IPS DF 4.7 (cell line): ENCODE measurements around the gene ZNF628.
A peak's percentile ranks its signal among the peaks of the same experiment; 100 is the strongest.
"Not testable (repeated sequence)": the region's sequence is repeated elsewhere in the genome, so short reads cannot be mapped to it uniquely, and the experiment has no call there.

Source experiments
- DNase-seq: peaks from one replicate; pipeline ENCODE4 v3.0.0-alpha.2; 2013; ENCODE audit warnings: low spot score; ENCODE audit errors: extremely low read depth

ZNF628 gene

GRCh38 chr19:55495646-55496349, 19.4 kb downstream of the ZNF628 start:
- DNase-seq: no peak

DNA sequence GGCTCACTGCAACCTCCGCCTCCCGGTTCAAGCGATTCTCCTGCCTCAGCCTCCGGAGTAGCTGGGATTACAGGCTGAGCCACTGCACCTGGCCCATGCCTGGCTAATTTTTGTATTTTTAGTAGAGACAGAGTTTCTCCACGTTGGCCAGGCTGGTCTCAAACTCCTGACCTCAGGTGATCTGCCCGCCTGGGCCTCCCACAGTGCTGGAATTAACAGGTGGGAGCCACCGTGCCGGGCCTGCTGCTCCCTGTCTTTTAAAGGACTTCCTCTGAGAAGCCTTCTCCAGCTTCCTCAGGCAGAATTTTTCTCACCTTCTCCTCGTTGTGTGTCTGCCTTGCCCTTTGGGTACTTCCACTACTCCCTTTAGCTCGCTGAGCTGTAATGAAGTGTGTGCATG, 20.4 kb downstream of the ZNF628 start:
- DNase-seq: not testable (repeated sequence)

DNA sequence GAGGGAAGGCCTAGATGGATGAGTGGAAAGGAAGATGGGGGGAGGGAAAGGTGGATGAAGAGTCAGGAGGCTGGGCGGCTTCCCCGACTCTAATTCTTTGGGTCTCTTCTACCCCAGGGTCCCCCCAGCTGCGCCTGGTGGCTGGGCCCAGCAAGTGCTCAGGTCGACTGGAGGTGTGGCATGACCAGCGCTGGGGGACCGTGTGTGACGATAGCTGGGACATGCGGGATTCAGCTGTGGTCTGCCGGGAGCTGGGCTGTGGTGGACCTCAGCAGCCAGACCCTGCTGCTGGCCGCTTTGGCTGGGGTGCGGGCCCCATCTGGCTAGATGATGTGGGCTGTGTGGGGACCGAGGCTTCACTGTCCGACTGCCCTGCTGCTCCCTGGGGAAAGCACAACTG, 21.3 kb downstream of the ZNF628 start:
- no peak for DNase-seq

GRCh38 chr19:55498246-55498840, 21.9 kb downstream of the ZNF628 start:
- no peak for DNase-seq

- no peak for DNase-seq
These were observed 24.0 kb downstream of the ZNF628 start for GRCh38 chr19:55500368-55500952.

DNA sequence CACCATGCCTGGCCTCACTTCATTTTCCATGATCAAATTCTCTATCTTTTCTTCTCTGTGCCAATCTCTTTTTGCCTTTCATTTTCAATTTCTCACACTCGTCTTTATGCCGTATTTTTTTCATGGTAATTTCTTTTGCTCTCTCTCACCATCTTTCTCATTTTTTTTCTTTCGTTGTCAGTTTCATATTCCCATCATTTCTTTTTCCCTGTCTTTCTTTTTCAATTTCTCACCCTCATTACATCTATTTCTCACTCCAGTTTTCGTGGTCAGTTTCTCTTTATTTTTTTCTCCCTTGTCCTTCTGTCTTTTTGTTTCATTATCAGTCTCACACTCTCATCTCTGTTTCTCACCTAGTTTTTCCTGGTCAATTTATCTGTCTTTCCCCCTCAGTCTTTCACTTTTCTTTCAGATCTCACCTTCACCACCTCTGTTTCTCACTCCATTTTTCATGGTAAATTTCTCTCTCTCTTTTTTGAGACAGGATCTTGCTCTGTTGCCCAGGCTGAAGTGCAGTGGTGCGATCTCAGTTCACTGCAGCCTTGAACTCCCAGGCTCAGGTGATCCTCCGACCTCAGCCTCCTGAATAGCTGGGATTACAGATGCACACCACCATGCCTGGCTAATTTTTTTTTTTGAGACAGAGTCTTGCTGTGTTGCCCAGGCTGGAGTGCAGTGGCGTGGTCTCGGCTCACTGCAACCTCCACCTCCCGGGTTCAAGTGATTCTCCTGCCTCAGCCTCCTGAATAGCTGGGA, 26.0 kb downstream of the ZNF628 start:
- DNase-seq: no peak

DNA sequence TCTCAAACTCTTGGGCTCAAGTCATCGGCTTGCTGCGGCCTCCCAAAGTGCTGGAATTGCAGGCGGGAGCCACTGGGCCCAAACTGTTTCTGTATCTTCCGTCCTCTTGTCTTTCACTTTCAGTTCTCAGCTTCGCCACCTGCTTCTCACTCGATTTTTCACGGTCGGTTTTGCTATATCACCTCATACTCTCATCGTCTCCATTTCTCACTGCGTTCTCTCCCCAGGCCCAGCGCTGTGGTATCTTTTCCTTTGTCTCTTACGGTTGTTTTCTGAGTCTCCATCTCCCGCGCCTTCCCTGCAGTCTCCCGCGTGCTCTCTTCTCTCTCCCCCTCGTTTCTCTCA, 26.7 kb downstream of the ZNF628 start:
- no peak for DNase-seq

GRCh38 chr19:55503502-55504251, 27.3 kb downstream of the ZNF628 start:
- no peak for DNase-seq

DNA sequence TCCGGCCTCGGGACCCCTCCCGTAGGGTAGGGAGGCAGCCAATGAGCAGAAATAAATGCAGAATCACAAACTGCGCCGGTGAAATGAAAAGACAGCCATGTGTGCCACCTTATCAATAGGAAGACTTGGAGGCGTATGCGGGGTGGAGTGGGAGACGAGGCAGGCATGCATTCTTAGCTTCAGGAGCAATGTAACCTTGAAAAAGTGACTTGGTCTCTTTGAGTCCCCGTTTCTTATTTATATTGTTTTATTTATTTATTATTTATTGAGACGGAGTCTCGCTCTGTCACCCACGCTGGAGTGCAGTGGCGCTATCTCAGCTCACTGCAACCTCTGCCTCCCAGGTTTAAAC, 27.8 kb downstream of the ZNF628 start:
- no peak for DNase-seq

DNA sequence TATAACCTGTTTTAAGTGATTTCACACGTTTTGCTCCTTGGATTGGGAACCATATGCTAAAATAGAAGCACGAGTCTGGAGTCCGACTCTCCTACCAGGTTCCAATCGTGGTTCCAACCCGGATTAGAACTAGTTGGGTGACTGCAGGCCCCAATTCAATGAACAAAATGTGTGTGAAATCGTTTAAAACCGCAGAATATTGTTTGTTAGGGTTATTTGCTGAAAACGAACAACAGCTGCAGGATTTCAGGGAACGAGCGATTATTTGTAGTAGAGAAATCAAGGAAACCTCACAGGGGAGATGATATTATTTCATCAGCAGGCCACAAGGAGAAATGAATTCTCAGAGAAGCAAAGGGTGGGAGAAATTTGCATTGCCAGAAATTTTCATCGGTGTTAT, 28.6 kb downstream of the ZNF628 start:
- no peak for DNase-seq

DNA sequence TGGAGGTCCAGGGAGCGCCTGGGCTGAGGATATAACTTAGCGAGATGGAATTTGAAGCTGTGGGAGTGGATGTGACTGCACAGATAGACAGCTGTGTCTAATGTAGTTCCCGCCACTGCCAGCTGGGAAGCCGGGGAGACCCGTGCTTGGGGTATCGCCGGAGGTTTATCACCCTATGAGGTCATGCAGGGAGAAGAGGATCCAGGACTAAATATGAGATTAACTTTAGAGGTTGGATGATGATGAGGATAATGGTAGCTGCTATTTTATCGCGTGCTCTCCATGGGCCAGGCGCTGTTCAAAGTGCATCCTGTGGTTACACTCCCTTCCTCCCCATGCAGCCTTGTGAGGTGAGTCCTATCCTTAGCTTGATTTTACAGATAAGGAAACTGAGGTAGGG, 31.7 kb downstream of the ZNF628 start:
- DNase-seq: no peak

DNA sequence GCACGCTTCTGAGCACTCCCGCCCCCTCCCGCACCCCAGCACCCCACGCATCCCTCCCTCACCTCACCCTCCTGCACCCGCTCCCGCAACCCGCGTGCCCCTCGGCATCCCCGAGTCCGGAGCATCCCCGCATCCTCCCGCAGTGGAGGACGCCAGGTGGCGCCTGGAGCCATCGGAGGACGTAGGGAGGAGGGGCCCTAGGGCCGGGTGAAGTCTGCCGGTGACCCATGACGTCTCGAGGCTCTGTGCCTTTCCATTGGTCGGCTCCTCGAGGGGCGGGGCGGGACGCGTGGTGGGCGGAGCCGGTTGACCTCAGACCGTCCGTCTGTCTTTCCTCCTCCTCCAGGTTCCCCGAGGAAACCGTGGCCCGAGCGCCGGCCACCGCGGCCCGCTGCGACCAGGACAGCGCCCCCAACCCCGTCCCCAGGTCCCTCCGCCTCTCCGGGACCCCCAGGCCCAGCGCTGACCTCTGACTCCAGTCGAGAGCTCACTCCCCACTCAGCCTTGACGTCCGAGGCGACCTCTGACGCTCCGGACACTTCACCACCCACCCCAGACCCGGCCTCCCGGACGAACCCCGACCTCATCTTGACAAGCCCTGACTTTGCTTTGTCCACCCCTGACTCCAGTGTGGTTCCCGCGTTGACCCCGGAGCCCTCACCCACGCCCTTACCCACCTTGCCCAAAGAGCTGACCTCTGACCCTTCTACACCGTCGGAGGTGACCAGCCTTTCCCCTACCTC, 40.6 kb downstream of the ZNF628 start:
- peak; percentile 62 for DNase-seq

- DNase-seq: no peak
These were observed 43.3 kb downstream of the ZNF628 start for GRCh38 chr19:55519451-55520311.

DNA sequence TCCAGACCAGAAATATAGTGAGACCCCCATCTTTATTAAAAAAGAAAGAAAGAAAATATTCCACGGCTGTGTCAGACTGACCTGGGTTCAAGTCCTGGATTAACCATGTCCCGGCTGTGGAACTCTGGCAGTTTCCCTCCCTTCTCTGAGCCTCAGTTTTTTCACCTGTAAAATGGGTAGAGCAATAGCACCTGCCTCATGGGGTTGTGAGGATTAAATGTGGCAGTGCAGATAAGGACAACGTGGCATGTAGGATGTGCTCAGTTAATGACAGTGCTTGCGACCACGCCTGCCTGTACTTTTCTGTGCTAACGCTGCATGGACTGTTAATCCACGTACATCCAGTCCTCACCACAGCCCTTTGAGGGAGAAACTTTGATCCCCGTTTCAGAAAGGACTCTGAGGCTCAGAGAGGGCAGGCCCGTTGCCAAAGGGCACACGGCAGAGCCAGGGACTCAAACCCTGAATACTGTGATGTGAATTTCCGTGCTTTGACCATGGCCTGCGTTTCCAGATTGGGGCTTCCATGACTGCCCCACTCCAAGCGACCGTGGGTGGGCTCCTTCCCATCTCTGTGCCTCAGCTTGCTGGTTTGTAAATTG, 44.4 kb downstream of the ZNF628 start:
- no peak for DNase-seq

GRCh38 chr19:55525289-55526101, 49.1 kb downstream of the ZNF628 start:
- no peak for DNase-seq

GRCh38 chr19:55526216-55527196, 50.1 kb downstream of the ZNF628 start:
- no peak for DNase-seq

GRCh38 chr19:55527197-55528029, 51.0 kb downstream of the ZNF628 start:
- DNase-seq: no peak
